Cardiac muscle cell (in vitro differentiated cells and primary cell): Measurements from ENCODE around the gene NEMP1. TPM values are rescaled to one million over a fixed set of nuclear protein-coding genes. Genes with fewer than 3 reads are reported as not detected.

Source experiments
- DNase-seq, 2 donors: peaks; one replicate each; pipeline versions ENCODE4 v3.0.0 to v3.0.0-alpha.2; 2010 to 2017; ENCODE audit warnings: low read depth in 1 of 2, low spot score in 1 of 2
- H3K27ac ChIP-seq: fragments of 200-600 bp; sonication (generic); 2 replicates; pipeline ENCODE4 v1.5.1; 2016
- H3K27me3 ChIP-seq: fragments of 200-600 bp; sonication (generic); 2 replicates; pipeline ENCODE4 v1.6.0; 2016; ENCODE audit warnings: control low read depth
- H3K36me3 ChIP-seq: fragments of 200-600 bp; sonication (generic); 2 replicates; pipeline ENCODE4 v1.5.1; 2016; ENCODE audit warnings: control low read depth
- H3K4me1 ChIP-seq: fragments of 200-600 bp; sonication (generic); 2 replicates; pipeline ENCODE4 v1.8.1; 2017; ENCODE audit warnings: low read depth, mild to moderate bottlenecking, mixed run types
- H3K4me3 ChIP-seq: fragments of 200-600 bp; sonication (generic); 2 replicates; pipeline ENCODE4 v1.5.1; 2016; ENCODE audit warnings: mild to moderate bottlenecking
- H3K9me3 ChIP-seq: fragments of 200-600 bp; sonication (generic); 2 replicates; pipeline ENCODE4 v1.5.1; 2017; ENCODE audit warnings: low read depth, mild to moderate bottlenecking, control low read depth
- CTCF ChIP-seq: IDR thresholded peaks from 2 replicates; pipeline ENCODE4 v1.5.1; 2012; ENCODE audit warnings: low read depth, mild to moderate bottlenecking, low read length
- polyA plus RNA-seq: library from polyadenylated mRNA; unstranded; fragments of >200 nt; fragmentation: Nextera tagmentation; extraction: Ambion mirVana; gene quantifications from 2 replicates; pipeline ENCODE4 v1.2.1, GENCODE V29; 2016
- total RNA-seq: library from RNA; depleted of rRNA; stranded (reverse); fragments of >200 nt; gene quantifications from 2 replicates; pipeline ENCODE4 v1.2.3, GENCODE V29; 2016

NEMP1 gene
- total and polyA plus RNA-seq, 2 experiments from 2014 or later, result 5.8 to 8.8 TPM

GRCh38 chr12:57044468-57044867 is 34.1 kb downstream of the NEMP1 start:
- Histone ChIP-seq H3K27ac (no peak overlapping the region), H3K27me3 (peaks cover 2% of the 10 kb centered on the region)
- no peak for TF ChIP-seq CTCF

GRCh38 chr12:57042695-57043094 is 35.9 kb downstream of the NEMP1 start:
- TF ChIP-seq CTCF, result no peak
- no peaks in the 10 kb centered on the region for H3K36me3 ChIP-seq
- H3K4me3 ChIP-seq, result no peak overlapping the region
- peaks cover 2% of the 10 kb centered on the region for H3K27me3 ChIP-seq
- H3K27ac ChIP-seq, result no peak overlapping the region
- H3K9me3 ChIP-seq, result no peaks in the 10 kb centered on the region
- DNase-seq, result no peak
- no peaks in the 10 kb centered on the region for H3K4me1 ChIP-seq

More at GRCh38 chr12:57044468-57044867, 34.1 kb downstream of the NEMP1 start:
- no peaks in the 10 kb centered on the region for H3K36me3 ChIP-seq
- no peaks in the 10 kb centered on the region for H3K9me3 ChIP-seq
- H3K4me3 ChIP-seq, result no peak overlapping the region
- no peaks in the 10 kb centered on the region for H3K4me1 ChIP-seq
- DNase-seq, result no peak

- no peak for DNase-seq
- no peak for TF ChIP-seq CTCF
Measured at GRCh38 chr12:57040750-57041149, 37.8 kb downstream of the NEMP1 start.

GRCh38 chr12:57040211-57040610 is 38.4 kb downstream of the NEMP1 start:
- Histone ChIP-seq H3K36me3 (no peaks in the 10 kb centered on the region), H3K27ac (no peak overlapping the region), H3K4me1 (no peaks in the 10 kb centered on the region), H3K27me3 (peaks cover 2% of the 10 kb centered on the region), H3K9me3 (no peaks in the 10 kb centered on the region), H3K4me3 (no peak overlapping the region)
- TF ChIP-seq CTCF, result no peak
- DNase-seq, result no peak

More at GRCh38 chr12:57040750-57041149, 37.8 kb downstream of the NEMP1 start:
- Histone ChIP-seq H3K9me3 (no peaks in the 10 kb centered on the region), H3K4me3 (no peak overlapping the region), H3K27ac (no peak overlapping the region), H3K36me3 (no peaks in the 10 kb centered on the region), H3K27me3 (peaks cover 2% of the 10 kb centered on the region), H3K4me1 (no peaks in the 10 kb centered on the region)

- no peak for TF ChIP-seq CTCF
- Histone ChIP-seq H3K9me3 (no peaks in the 10 kb centered on the region), H3K36me3 (no peaks in the 10 kb centered on the region), H3K27ac (no peak overlapping the region), H3K4me3 (no peak overlapping the region), H3K4me1 (no peaks in the 10 kb centered on the region), H3K27me3 (peaks cover 2% of the 10 kb centered on the region)
- DNase-seq, result no peak
Measured at GRCh38 chr12:57039016-57039798, 39.4 kb downstream of the NEMP1 start.
